Hippocampal formation (tissue), 2 donors: ENCODE results near the gene FAM20B.
"Not testable (repeated sequence)": the region's sequence is repeated elsewhere in the genome, so short reads cannot be mapped to it uniquely, and the experiment has no call there.

Experiments
- DNase-seq, 2 donors: peaks; one replicate each; lab custom pipeline; 2025; lab: John Stamatoyannopoulos, UW

The FAM20B gene

GRCh38 chr1:179025125-179025974 lies at the start of gene FAM20B:
Gene FAM20B, plus strand, starts transcription at chr1:179025894. Its CDS starts 17,954 bp downstream, at chr1:179043848.
- DNase-seq = peak; percentile 84 to 94

GRCh38 chr1:178976541-178976940 lies 49.2 kb upstream of the FAM20B start:
- no peak for DNase-seq

GRCh38 chr1:178986204-178986603 lies 39.5 kb upstream of the FAM20B start:
- DNase-seq = no peak

GRCh38 chr1:178988198-178988597 lies 37.5 kb upstream of the FAM20B start:
- DNase-seq = not testable (repeated sequence)

GRCh38 chr1:178993559-178993958 lies 32.1 kb upstream of the FAM20B start:
- DNase-seq = no peak

DNA sequence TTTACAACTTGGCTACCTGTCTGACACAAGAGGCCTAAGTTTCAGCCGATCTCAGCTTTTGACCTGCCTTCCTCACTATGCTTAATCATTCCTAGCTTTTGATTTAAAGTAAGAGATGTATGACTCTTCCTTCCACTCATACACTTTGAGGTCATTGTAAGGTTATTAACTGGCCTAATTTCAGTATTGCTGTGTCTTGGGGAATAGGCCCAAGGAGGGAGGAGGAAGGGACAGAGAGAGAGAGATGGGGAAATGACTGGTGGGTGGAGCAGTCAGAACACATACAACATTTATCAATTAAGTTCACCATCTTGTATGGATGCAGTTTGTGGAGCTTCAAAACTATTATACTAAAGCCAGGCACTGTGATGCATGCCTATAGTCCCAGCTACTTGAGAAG lies 28.3 kb upstream of the FAM20B start:
- no peak for DNase-seq

DNA sequence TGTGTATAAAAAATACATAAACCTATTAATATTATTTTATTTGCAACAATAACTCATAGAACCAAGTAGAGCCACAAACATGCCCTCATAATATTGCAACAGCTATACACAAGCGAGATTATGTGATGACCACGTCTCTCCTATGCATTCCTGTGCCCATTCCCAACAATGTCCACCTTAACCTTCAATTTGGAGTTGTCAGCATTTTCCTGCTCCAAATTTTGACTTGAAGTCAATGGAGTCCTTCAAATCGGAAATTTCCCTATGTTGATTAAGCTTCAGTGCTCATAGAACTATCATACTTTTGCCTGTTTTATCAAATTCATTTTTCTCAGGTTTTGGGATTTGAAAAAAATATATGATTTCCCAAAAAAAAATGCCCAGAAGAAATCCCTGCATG lies 27.4 kb upstream of the FAM20B start:
- DNase-seq = no peak

- no peak for DNase-seq
Observed at GRCh38 chr1:178999061-178999460, 26.6 kb upstream of the FAM20B start.

DNA sequence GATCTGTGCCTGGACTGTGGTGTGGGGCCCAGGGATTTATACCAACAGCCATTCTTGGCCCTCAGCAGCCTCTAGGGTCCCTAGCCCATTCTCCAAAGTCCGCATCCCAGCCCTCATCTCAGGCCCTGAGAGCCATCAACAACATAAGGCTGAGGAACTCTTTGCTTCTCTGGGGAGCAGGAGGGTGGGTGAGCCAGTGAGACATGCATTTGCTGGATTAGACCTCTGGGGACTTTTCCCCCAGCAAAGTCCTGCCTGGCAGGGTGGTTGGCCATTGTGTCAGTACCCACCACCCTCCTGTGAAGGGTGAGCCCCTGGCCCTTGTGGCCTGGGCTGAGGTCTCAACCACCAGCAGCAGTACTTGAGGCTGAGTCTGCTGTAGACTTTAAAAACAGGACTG lies 24.2 kb upstream of the FAM20B start:
- DNase-seq = no peak

GRCh38 chr1:179002064-179002463 lies 23.6 kb upstream of the FAM20B start:
- not testable (repeated sequence) for DNase-seq

DNA sequence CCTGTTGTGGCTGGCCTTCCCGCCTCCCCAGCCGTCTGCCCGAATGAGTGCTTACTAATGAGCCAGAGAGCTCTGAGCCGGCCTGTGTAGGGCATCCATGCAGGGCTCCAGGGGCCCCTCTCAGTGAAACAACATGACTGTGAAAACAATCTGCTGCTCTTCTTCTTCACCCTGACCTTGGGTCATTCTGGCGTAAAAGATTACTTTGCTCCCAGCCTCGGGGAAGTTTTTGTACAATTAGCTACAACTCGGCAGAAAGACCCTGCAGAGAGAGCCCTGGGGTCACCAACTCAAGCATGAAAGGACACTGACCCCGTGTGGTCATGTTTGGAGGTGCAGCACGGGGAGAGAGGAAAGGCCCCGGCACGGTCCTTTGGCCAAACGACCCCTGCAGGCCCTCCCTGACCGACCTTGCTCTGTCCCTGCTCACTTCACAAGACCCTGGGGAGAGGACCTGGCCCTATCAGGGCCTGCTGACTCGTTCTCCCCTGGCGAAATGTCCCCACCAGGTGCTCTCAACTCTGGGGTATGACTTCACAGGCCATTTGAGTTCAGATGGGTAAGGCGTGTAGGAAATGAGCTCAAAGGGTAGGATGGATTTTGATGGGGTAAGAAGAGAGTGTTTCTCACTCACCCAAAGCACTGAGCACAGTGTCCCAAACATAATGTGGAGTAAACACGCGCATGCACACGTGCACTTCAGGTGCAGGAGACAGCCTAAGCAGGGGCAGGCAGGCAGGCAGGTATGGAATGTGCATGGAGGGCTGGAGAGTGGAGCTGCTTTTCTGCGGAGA lies 22.9 kb upstream of the FAM20B start:
- DNase-seq = peak in 1 of 2 donors; percentile 53

DNA sequence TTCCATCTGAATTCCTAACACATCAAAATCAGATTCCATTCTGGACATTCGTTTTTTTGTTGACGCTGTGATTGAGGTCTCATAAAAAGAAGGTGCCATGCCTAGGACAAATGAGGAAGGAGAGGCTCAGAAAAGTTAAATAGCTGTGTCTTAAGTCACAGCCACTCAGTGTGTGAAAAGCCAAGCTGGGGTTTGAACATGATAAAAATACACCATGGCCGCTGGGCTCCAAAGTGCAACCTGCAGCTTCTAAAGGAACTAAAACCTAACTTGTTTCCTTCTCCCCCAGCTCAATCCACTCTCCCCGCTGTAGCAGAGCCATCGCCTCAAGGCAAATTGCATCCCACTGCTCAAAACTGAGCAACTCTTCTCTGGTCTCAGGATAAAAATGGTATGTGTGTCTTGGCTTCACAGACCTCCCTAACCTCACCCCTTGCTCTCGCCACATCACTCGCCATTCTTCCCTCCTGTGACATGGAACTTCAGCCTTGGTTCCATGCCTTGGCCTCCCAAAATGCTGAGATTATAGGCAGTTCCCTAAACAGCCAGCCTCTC lies 22.1 kb upstream of the FAM20B start:
- no peak for DNase-seq

- no peak for DNase-seq
Observed at GRCh38 chr1:179007233-179007632, 18.5 kb upstream of the FAM20B start.

DNA sequence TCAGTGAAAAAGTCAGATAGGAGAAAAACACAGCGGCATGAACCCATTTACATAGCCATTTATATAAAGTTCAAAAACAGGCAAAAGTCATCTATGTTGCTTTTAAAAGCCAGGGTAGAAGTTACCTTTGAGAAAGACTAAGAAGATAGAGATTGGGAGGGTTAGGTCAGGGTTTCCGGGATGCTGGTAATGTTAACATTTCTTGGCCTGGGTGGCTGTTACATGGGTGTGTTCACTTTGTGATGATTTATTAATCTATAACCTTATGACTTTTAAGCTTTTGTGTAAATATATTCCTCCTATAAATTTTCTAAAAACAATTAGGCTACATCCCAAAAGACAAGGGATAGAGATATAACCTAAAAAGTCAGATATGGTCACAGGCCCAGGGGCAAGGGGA lies 15.0 kb upstream of the FAM20B start:
- DNase-seq = no peak

- DNase-seq = no peak
Observed at GRCh38 chr1:179012038-179012437, 13.7 kb upstream of the FAM20B start.

GRCh38 chr1:179014123-179014522 lies 11.6 kb upstream of the FAM20B start:
- no peak for DNase-seq

DNA sequence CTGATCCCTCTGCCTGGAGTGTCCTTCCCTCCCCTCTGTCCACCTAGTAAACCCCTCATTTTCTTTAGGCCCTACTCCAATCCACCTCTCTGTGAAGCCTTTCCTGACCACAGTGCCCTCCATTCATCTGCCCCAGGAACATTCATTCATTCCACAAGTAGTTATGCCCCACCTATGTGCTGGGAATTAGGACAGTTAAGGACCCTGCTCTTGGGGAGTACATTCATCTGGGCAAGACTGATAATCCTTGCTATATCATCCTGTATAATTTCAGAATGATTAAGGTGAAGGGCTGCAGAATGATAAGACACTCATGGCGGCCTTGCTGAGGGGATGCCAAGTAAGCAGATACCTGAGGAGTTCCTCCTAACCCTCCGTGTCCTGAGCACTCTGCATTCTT lies 10.3 kb upstream of the FAM20B start:
- no peak for DNase-seq

GRCh38 chr1:179016706-179017382 lies 8.8 kb upstream of the FAM20B start:
- peak; percentile 62 to 80 for DNase-seq

DNA sequence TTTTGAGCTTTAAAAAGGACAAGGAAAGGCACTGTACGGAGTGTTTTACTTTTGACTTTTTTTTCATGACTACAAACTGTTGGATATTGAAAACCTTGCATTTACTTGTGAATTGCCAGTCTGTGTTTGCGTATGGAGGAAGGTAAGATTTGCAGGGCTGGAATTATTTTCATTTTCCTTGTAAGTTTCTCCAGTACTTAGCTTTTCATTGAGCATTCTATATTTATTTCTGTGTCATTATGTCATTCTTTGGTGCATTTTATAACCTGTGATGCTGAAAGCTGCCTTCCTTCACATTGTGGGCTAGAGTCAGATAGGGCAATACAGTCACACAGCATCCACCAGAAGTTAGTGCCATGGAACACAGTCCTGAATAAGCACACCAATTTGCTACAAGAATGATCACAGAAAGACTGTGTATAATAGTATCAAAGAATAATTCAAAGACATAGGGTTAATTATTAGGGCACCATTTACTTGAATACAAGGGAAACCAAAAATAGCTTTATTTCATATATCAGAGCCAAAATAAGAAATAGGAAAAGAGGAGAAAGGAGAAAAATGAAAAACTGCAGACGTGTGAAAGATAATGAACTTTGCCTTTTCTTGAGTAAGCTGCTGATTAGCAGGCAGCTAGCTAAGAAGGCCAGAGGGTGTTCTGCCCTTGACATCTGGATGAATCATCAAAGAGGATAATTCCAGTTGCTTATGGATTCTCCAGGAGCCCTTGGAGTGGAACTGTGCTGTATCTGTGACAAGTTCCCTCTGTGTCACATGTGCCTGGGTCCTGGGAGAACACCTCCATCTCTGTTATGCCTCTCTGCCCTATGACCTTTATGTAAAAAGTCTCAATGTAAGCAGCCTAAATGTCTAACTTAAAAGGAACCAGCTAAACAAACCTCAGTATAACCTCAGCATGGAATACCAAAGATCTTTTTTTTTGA lies 8.0 kb upstream of the FAM20B start:
- no peak for DNase-seq

DNA sequence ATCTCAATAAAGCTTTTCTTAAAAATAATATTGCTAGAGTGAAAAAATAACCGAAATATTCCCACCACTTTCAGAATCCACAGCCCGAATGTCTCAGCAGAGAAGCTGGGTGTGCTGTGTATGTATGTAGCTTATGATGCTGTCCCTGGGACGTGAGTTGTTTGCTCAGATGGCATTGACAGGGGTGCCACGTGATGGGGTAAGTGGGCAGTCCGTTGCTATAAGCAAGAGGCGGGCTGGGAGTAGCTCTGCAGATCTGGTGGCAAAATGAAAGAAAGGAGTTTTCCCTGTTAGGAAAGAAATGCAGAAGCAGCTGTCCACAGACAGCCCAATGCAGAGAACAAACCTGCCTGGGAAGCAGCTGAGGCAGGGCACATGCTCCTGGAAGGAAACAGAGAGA lies 3.8 kb upstream of the FAM20B start:
- peak; percentile 21 to 37 for DNase-seq
